ENCODE data around the gene BEAN1.

Gene BEAN1

GRCh38 chr16:66469291-66469946 lies 42.3 kb downstream of the BEAN1 start:
- DNase-seq (ENCODE audit: low read depth, low spot score): no peak

GRCh38 chr16:66469947-66470546 lies 43.0 kb downstream of the BEAN1 start:
- no peak for DNase-seq (ENCODE audit: low read depth, low spot score)

- DNase-seq (ENCODE audit: low read depth, low spot score): no peak
Measured at GRCh38 chr16:66470556-66470955, 43.5 kb downstream of the BEAN1 start.

GRCh38 chr16:66471264-66471663 lies 44.2 kb downstream of the BEAN1 start:
- DNase-seq (ENCODE audit: low read depth, low spot score): no peak

GRCh38 chr16:66471716-66472393 lies 44.8 kb downstream of the BEAN1 start:
- DNase-seq (ENCODE audit: low read depth, low spot score): no peak

- no peak for DNase-seq (ENCODE audit: low read depth, low spot score)
Measured at GRCh38 chr16:66473051-66473571, 46.0 kb downstream of the BEAN1 start.

- DNase-seq (ENCODE audit: low read depth, low spot score): no peak
Measured at GRCh38 chr16:66473654-66474519, 46.8 kb downstream of the BEAN1 start.

- DNase-seq (ENCODE audit: low read depth, low spot score): no peak
Measured at GRCh38 chr16:66474750-66475199, 47.7 kb downstream of the BEAN1 start.

- DNase-seq (ENCODE audit: low read depth, low spot score): no peak
Measured at GRCh38 chr16:66475232-66475631, 48.1 kb downstream of the BEAN1 start.

- no peak for DNase-seq (ENCODE audit: low read depth, low spot score)
Measured at GRCh38 chr16:66476328-66477027, 49.4 kb downstream of the BEAN1 start.

- DNase-seq (ENCODE audit: low read depth, low spot score): no peak
Measured at GRCh38 chr16:66477028-66477515, 50.0 kb downstream of the BEAN1 start.

GRCh38 chr16:66478733-66479511 lies 51.8 kb downstream of the BEAN1 start:
- peak; percentile 59 for DNase-seq (ENCODE audit: low read depth, low spot score)

GRCh38 chr16:66479661-66480264 lies 52.7 kb downstream of the BEAN1 start:
- DNase-seq (ENCODE audit: low read depth, low spot score): no peak

GRCh38 chr16:66480265-66481080 lies 53.4 kb downstream of the BEAN1 start:
- no peak for DNase-seq (ENCODE audit: low read depth, low spot score)

GRCh38 chr16:66481081-66481942 lies 54.2 kb downstream of the BEAN1 start:
- DNase-seq (ENCODE audit: low read depth, low spot score): no peak

- no peak for DNase-seq (ENCODE audit: low read depth, low spot score)
Measured at GRCh38 chr16:66481943-66482390, 54.9 kb downstream of the BEAN1 start.

- no peak for DNase-seq (ENCODE audit: low read depth, low spot score)
Measured at GRCh38 chr16:66483689-66484452, 56.8 kb downstream of the BEAN1 start.

Data from iPS DF 19.7 (cell line).